Stimulated activated naive B cell treated with anti-CD40 and anti-IgM and Interleukin-4, amounts not matched to agents 10 μg/mL and 1 μg/mL and 100 μg/mL, for 72 hours (primary cell): ENCODE data around the gene ACTC1.
A peak's percentile ranks its signal among the peaks of the same experiment; 100 is the strongest.

ENCODE experiments used
- ATAC-seq, 2 donors: fragments of 150-1000 bp; cut with Tn5 transposase; replicated peaks; 2 replicates each; pipeline ENCODE4 v1.10.0; 2021; ENCODE audit warnings: moderate library complexity in 1 of 2
- DNase-seq: peaks from one replicate; pipeline ENCODE4 v3.0.0; 2021
- H3K27ac Mint-ChIP-seq: one replicate; pipeline ENCODE4 v1.8.0; 2022; ENCODE audit warnings: mild to moderate bottlenecking, mixed read lengths
- H3K27me3 Mint-ChIP-seq, 2 donors: one replicate each; pipeline ENCODE4 v1.8.0; 2022; ENCODE audit warnings: mixed read lengths in 2 of 2
- H3K36me3 Mint-ChIP-seq, 2 donors: one replicate each; pipeline ENCODE4 v1.8.0; 2022; ENCODE audit warnings: mixed read lengths in 2 of 2, mild to moderate bottlenecking in 1 of 2
- H3K4me1 Mint-ChIP-seq, 2 donors: one replicate each; pipeline ENCODE4 v1.8.0; 2022; ENCODE audit warnings: mixed read lengths in 2 of 2, mild to moderate bottlenecking in 1 of 2
- H3K4me3 Mint-ChIP-seq, 2 donors: one replicate each; pipeline ENCODE4 v1.8.0; 2022; ENCODE audit warnings: mild to moderate bottlenecking in 2 of 2, mixed read lengths in 2 of 2, moderate library complexity in 1 of 2
- H3K9me3 Mint-ChIP-seq, 2 donors: one replicate each; pipeline ENCODE4 v1.8.0; 2022; ENCODE audit warnings: mixed read lengths in 2 of 2, mild to moderate bottlenecking in 1 of 2

ACTC1 gene

GRCh38 chr15:34759347-34759746, 36.0 kb downstream of the ACTC1 start:
- Mint-ChIP-seq H3K36me3 (no peaks in the 10 kb centered on the region), H3K27me3 (peaks cover 39 to 52% of the 10 kb centered on the region in 2 donors), H3K9me3 (no peaks in the 10 kb centered on the region), H3K4me3 (no peak overlapping the region), H3K4me1 (peaks cover 0 to 1% of the 10 kb centered on the region in 2 donors), H3K27ac (no peak overlapping the region)
- ATAC-seq = no peak
- no peak for DNase-seq

DNA sequence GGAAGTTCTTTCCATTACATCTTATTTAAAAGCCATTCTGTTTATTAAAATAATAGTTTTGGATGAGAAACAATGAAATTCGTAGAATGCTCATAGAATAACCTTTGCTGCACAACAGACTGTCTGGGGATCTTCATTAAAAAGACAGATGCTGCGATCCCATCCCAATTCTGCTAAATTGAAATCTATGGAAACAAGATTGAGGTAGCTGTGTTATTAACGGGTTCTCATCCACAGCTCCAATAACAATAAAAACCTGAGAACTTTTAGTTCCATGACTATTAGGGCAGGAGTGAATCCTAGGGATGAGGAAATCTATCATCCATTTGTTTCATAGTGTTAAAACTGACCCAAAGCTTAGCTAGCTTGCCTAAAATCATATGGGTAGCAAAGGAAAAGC, 38.1 kb downstream of the ACTC1 start:
- no peak overlapping the region for H3K27ac Mint-ChIP-seq
- DNase-seq = no peak
- no peaks in the 10 kb centered on the region for H3K9me3 Mint-ChIP-seq
- peaks cover 58 to 62% of the 10 kb centered on the region in 2 donors for H3K27me3 Mint-ChIP-seq
- ATAC-seq = no peak
- no peaks in the 10 kb centered on the region for H3K36me3 Mint-ChIP-seq
- H3K4me1 Mint-ChIP-seq = peaks cover 4 to 5% of the 10 kb centered on the region in 2 donors
- H3K4me3 Mint-ChIP-seq = no peak overlapping the region

DNA sequence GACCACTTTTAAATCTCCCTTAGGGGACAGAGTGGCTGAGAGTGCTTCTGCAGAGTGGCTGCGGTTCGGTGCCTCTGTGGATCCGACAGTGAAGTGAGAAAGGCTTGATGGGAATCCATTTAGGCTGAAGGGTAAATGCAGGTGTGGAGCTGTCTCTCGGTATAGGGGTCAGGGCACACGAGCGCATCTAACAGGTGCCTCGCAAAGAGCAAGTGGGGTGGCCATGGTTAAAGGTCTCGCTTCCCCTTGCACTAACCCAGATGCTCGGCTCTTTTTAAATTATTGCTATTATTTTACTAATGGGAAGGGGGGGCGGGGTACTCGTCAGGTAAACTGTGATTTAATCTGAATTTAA, 40.0 kb downstream of the ACTC1 start:
- H3K27ac Mint-ChIP-seq = no peak overlapping the region
- no peak for DNase-seq
- peak overlapping the region in 1 of 2 donors; percentile 19 for H3K4me3 Mint-ChIP-seq
- no peaks in the 10 kb centered on the region for H3K36me3 Mint-ChIP-seq
- H3K27me3 Mint-ChIP-seq = peaks cover 62 to 69% of the 10 kb centered on the region in 2 donors
- H3K4me1 Mint-ChIP-seq = peaks cover 4 to 5% of the 10 kb centered on the region in 2 donors
- no peaks in the 10 kb centered on the region for H3K9me3 Mint-ChIP-seq
- no peak for ATAC-seq

DNA sequence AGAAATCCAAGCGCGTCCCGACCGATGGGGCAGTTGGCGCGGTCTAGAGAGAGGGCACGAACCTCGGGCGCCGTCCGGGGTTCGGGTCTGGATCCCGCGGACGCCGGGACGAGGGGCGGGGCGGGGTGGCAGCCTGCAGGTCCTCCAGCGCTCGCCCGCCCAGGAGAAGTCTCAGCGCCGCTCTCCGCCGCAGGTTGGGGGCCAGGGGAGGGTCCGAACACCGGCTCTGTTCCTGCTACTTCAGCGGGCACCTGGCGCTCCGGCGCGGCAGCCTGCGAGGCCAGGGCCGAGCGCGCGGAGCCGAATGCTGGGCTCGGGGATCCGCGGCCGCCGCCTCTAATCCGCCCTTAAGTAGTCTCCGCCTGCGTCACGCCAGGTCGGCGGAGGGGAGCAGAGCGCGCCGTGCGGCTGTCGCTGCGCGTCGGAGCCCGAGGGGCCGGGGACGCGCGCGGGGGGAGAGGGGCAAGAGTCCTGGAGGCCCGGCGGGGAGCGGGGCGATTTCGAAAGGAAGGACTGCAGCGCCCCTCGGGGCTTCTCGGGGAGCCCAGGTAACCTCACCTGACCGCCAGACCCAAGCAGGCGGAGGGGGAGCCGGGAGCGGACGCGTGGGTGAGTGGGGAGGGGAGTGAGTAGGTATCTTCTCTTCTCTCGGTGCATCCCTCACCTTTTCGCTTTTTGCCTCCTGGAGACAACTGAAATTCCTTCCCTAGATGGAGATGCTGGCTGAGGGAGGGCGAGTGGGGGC, 40.5 kb downstream of the ACTC1 start, which contains the start of gene GJD2:
TSS of gene GJD2 (minus strand) at position 325 of the 745 bp plus-strand sequence. CDS start 510 bp downstream, outside the sequence.
- DNase-seq = no peak
- Mint-ChIP-seq H3K9me3 (no peaks in the 10 kb centered on the region), H3K27ac (no peak within 1 kb of the TSS), H3K4me1 (peaks cover 4 to 5% of the 10 kb centered on the region in 2 donors), H3K36me3 (no peaks in the 10 kb centered on the region), H3K27me3 (peaks cover 64 to 67% of the 10 kb centered on the region in 2 donors), H3K4me3 (peak within 1 kb of the TSS; percentile 41 to 66)
- ATAC-seq = peak; percentile 36 to 53

DNA sequence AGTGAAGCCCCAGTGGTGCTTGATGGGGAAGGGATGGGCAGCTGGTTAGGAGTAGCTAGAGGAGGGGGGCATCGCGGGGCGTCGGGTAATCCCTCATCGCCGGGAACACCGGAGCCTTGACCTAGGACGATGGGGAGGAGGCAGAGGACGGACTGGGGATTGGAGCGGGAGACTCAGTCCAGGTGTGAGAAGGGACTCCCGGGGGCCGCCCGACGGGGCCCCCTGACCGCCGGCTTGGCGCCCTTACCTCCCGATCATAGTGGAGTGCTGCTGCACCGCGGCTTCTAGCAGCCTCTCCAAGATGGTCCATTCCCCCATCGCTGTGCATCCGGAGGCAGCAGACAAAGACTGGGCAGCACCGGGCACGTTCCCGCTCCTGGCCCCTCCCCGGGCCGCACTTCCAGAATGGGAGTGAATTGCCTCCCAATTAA, 41.2 kb downstream of the ACTC1 start:
- H3K27ac Mint-ChIP-seq = no peak overlapping the region
- peaks cover 64 to 66% of the 10 kb centered on the region in 2 donors for H3K27me3 Mint-ChIP-seq
- H3K9me3 Mint-ChIP-seq = no peaks in the 10 kb centered on the region
- H3K4me3 Mint-ChIP-seq = peak overlapping the region; percentile 41 to 66
- DNase-seq = no peak
- ATAC-seq = no peak
- H3K4me1 Mint-ChIP-seq = peaks cover 4 to 5% of the 10 kb centered on the region in 2 donors
- H3K36me3 Mint-ChIP-seq = no peaks in the 10 kb centered on the region

DNA sequence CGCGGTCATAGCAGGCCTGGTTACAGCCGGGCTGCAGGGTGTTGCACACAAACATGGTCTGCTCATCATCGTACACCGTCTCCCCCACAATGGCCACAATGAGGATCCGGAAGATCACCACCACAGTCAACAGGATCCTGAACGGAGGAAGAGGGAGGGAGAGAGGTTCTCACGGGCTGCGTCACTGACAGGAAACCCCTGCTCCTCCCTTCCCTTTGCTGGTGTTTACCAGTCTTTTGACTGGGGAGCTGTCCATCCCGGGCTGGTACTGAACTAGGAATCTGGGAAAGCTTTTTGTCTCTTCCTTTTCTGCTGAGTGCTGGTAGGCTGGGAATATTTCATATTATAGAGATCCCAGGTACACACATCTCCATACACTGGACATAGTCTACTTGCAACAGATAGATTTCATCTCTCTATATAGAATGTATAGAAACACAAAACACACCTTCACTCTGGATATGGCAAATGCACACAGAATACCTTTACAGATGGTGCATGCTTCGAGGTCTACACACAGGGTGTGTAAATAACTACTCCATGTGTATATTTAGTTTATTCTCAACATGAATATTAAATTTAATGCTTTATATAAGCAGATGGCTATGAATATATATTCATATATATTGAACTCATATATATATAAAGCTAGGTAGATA, 42.0 kb downstream of the ACTC1 start:
- DNase-seq (no peak), ATAC-seq (no peak)
- peaks cover 58 to 74% of the 10 kb centered on the region in 2 donors for H3K27me3 Mint-ChIP-seq
- no peak overlapping the region for H3K27ac Mint-ChIP-seq
- no peak overlapping the region for H3K4me3 Mint-ChIP-seq
- H3K9me3 Mint-ChIP-seq = no peaks in the 10 kb centered on the region
- H3K36me3 Mint-ChIP-seq = no peaks in the 10 kb centered on the region
- H3K4me1 Mint-ChIP-seq = peaks cover 4 to 5% of the 10 kb centered on the region in 2 donors

DNA sequence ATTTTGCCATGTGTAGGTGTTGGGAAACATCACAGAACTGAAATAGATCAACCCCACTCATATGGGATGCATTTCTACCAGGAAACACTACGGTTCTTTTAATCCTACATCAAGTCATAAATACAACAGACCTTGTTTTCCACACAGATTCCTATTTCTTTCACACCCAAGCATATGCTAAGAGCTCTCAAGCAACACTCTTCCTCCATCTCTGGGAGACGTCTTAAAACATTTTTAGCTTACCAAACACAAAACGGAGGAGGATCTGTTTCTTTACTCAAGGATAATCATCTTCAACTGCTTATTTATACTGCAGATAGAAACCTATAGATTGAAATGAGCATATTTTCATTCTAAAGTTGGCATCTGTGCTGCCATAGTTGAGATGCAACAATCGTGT, 45.7 kb downstream of the ACTC1 start:
- Mint-ChIP-seq H3K9me3 (no peaks in the 10 kb centered on the region), H3K27me3 (peaks cover 48 to 64% of the 10 kb centered on the region in 2 donors), H3K36me3 (no peaks in the 10 kb centered on the region), H3K4me3 (no peak overlapping the region), H3K27ac (no peak overlapping the region), H3K4me1 (peaks cover 2 to 5% of the 10 kb centered on the region in 2 donors)
- ATAC-seq (no peak), DNase-seq (no peak)
